ENCODE data around the gene IP6K1.

The IP6K1 gene

DNA sequence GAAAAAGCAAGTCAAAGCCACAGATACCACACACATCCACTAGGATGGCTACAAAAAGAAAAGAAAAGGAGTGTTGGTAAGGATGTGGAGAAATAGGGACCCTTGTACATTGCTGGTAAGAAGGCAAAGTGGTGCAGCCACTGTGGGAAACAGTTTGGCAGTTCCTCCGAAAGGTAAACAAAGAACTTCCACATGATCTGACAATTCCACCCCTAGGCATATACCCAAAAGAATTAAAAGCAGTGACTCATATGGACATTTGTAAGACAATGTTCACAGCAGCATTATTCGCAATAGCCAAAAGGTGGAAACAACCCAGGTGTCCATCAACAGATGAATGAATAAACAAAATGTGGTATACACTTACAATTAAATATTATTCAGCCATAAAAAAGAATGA, 40.4 kb downstream of the IP6K1 start:
- H3K4me3 ChIP-seq (ENCODE audit: low read depth, low read length): no peak overlapping the region
- DNase-seq (ENCODE audit: low read depth): peak; percentile 71
- TF ChIP-seq, protein P1, sequence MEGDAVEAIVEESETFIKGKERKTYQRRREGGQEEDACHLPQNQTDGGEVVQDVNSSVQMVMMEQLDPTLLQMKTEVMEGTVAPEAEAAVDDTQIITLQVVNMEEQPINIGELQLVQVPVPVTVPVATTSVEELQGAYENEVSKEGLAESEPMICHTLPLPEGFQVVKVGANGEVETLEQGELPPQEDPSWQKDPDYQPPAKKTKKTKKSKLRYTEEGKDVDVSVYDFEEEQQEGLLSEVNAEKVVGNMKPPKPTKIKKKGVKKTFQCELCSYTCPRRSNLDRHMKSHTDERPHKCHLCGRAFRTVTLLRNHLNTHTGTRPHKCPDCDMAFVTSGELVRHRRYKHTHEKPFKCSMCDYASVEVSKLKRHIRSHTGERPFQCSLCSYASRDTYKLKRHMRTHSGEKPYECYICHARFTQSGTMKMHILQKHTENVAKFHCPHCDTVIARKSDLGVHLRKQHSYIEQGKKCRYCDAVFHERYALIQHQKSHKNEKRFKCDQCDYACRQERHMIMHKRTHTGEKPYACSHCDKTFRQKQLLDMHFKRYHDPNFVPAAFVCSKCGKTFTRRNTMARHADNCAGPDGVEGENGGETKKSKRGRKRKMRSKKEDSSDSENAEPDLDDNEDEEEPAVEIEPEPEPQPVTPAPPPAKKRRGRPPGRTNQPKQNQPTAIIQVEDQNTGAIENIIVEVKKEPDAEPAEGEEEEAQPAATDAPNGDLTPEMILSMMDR (IDR thresholded peaks at IDR 0.05; ENCODE audit: control insufficient read depth, extremely low read depth, insufficient read depth): no peak

DNA sequence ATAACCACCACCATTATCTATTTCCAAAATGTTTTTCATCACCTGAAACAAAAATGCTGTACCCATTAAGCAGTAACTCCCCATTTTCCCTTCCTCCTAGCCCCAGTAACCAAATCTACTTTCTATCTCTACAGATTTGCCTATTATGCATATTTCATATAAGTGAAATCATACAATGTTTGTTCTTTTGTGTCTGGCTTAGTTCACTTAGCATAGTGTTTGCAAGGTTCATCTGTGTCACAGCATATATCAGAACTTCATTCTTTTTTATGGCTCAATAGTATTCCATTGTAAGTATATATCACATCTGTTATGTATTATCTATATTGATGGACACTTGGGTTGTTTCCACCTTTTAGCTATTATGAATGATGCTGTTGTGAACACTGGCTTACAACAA, 45.9 kb downstream of the IP6K1 start:
- TF ChIP-seq, protein P1 (IDR thresholded peaks at IDR 0.05; ENCODE audit: control insufficient read depth, extremely low read depth, insufficient read depth): no peak
- no peak for DNase-seq (ENCODE audit: low read depth)
- H3K4me3 ChIP-seq (ENCODE audit: low read depth, low read length): no peak overlapping the region

DNA sequence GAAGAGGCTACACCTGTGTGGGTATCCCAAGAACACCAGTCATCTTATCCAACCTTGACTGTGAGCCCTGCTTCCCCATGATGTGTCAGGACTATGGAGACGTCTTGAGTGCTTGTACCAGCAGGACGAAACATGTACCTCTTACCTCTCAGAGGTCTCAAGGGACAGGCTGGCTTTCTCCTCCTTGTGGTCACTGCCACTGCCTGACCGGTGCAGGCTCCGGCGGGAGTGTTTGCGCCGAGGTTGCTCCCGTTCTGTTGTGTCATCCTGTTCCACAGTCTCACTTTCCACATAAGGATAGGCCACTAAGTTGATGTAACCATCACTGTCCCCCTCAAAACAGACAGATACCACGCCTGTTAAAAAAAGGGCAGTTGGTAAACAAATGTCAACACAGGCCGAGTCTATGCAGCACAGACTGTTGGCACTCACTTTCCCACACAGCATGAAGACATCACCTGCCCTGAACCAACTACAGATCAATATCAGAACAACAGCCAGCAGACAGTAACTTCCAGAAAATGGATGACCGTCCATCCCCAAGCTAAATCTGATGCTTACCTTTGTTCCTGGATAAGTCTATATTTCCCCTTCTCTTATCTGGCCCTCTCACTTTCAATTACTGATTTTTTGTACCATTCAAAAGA, 48.2 kb downstream of the IP6K1 start:
- TF ChIP-seq, protein P1 (IDR thresholded peaks at IDR 0.05; ENCODE audit: control insufficient read depth, extremely low read depth, insufficient read depth): no peak
- DNase-seq (ENCODE audit: low read depth): no peak
- H3K4me3 ChIP-seq (ENCODE audit: low read depth, low read length): no peak overlapping the region

DNA sequence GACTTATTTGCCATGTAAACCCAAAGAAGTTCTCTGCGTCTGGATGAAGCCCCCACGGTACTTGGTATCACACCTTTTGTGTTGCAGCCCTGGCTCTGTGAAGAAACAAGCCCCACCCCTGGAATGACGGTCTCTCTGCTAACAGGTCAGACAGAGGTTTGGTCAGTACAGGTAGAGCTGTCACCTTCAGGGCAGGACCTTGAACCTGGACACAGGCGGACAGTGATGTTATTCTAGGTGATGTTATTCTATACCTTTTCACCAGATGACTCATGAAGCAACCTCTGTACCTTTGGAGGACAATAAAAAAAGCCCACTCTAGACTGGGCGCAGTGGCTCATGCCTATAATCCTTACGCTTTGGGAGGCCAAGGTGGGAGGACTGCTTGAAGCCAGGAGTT, 51.6 kb downstream of the IP6K1 start:
- TF ChIP-seq, protein P1 (IDR thresholded peaks at IDR 0.05; ENCODE audit: control insufficient read depth, extremely low read depth, insufficient read depth): no peak
- H3K4me3 ChIP-seq (ENCODE audit: low read depth, low read length): no peak overlapping the region
- DNase-seq (ENCODE audit: low read depth): no peak

DNA sequence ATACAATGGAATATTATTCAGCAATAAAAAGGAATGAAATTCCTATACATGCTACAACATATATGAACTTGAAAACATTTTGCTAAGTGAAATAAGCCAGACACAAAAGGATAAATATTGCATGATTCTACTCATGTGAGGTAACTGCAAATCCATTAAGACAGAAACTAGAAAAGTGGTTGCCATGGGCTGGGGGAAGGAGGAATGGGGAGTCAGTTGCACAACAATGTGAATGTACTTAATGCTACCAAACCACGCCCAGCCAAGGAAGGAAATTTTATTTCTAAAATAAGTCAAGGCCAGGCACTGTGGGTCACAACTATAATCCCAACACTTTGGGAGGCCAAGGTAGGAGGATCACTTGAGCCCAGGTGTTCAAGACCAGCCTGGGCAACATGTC, 52.8 kb downstream of the IP6K1 start:
- TF ChIP-seq, protein P1 (IDR thresholded peaks at IDR 0.05; ENCODE audit: control insufficient read depth, extremely low read depth, insufficient read depth): no peak
- no peak for DNase-seq (ENCODE audit: low read depth)
- no peak overlapping the region for H3K4me3 ChIP-seq (ENCODE audit: low read depth, low read length)

DNA sequence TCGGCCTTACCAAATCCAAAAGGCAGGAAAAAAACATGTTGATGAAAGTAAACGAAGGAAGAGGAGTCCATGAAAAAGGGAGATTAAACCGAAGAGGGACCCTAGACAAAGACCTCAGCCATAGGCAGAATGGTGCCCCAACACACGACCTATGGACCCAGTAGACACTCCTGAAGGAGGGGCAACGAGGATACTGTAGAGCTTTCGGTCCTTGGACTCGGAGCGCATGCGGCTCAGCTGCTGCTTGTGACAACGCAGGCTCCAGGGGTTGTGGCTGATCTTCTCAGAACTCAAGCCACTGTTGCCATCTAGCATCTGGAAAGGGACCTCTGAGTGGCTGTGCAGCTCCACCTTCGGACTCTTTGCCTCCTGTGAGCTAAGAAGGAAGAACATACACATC, 53.7 kb downstream of the IP6K1 start:
- DNase-seq (ENCODE audit: low read depth): no peak
- TF ChIP-seq, protein P1 (IDR thresholded peaks at IDR 0.05; ENCODE audit: control insufficient read depth, extremely low read depth, insufficient read depth): no peak
- H3K4me3 ChIP-seq (ENCODE audit: low read depth, low read length): no peak overlapping the region

DNA sequence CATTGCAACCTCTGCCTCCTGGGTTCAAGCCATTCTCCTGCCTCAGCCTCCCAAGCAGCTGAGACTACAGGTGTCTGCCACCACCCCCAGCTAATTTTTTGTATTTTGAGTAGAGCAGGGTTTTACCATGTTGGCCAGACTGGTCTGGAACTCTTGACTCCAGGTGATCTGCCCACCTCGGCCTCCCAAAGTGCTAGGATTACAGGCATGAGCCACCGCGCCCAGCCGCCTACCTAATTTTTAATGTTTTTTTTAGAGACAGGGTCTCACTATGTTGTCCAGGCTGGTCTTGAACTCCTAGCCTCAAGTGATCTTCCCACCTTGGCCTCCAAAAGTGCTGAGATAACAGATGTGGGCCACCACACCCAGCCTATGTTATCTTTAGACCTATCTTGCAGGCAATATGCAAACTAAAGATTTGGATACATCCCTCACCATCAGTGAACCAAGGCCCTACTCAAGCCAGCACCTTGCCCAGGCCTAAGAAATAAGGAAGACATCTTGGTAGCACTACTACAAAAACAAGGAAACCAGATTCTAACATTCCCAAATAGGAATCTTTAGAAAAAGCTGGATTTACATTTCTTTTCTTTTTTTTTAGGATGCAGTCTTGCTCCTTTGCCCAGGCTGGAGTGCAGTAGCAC, 56.3 kb downstream of the IP6K1 start:
- DNase-seq (ENCODE audit: low read depth): no peak
- TF ChIP-seq, protein P1 (IDR thresholded peaks at IDR 0.05; ENCODE audit: control insufficient read depth, extremely low read depth, insufficient read depth): no peak
- no peak overlapping the region for H3K4me3 ChIP-seq (ENCODE audit: low read depth, low read length)
